Measurements from ENCODE around the gene DQX1. TPM values are rescaled to one million over a fixed set of nuclear protein-coding genes. Genes with fewer than 3 reads are reported as not detected.

Gene DQX1
- total and polyA plus RNA-seq, 11 donors: not detected

DNA sequence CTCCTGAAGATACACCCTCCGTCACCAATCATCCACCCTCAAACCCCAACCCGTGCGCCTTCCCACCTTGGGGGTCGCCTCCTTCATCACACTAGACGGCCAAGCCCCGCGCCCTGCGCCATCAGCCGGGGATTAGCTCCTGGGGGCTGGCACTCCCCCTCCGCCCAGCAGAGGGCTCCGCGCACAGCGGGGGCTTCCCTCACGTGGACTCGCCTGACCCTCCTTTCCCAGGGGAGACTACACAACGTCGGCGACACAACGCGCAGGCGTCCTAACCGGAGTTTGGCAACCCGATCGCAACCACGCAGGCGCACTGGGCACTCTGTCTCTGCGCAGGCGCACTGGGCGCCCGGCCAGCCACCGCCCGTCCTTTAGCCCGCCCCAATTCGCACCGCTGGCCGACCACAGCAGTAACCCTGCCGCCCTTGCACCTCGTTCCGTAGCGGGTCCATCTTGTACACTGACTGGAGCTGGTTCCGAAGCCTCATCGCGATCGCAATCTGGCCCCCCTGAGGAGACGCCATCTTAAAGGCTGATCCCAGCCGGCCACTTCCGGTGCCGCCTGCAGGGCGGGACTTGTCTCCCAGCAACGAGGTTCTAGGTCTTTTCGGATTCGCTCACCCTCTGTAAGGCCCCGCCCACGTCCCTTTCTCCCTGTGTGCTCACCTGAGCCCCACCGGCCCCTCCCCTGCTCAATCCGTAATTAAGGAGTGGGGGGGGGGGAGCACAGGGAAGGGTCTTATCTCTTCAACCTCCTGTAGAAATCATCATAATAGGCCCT lies 18.7 kb downstream of the DQX1 start, which contains the start of gene PCGF1:
Gene PCGF1 (minus strand): TSS at position 551 of the 781 bp plus-strand sequence. CDS start 27 bp downstream, at position 524.
- peaks cover 4 to 55% (median 35%) of the 10 kb centered on the region in 12 donors for H3K4me1 ChIP-seq
- intact Hi-C loops (cut with DNase I): loop anchor here in 4 of 10 donors (1.0 to 5.0 kb wide), 6 partner anchors 21 to 80 kb away; partner anchors contain the start of genes AUP1 (in 2 of the 4), HTRA2 (in 2 of the 4), TTC31 (in 2 of the 4) and CCDC142 (in 1 of the 4)
- H3K4me3 ChIP-seq: peak within 1 kb of the TSS; percentile 41 to 92 (median 78)
- 0 to 2% (median 1%) methylated on average over 16 to 56 of the region's 56 CpGs for WGBS, 4 donors
- peak within 1 kb of the TSS; percentile 95 to 100 (median 98) for H3K27ac ChIP-seq
- TF ChIP-seq POLR2A (IDR thresholded peaks at IDR 0.05): peak in 1 of 2 donors; percentile 55
- TF ChIP-seq, protein P1, sequence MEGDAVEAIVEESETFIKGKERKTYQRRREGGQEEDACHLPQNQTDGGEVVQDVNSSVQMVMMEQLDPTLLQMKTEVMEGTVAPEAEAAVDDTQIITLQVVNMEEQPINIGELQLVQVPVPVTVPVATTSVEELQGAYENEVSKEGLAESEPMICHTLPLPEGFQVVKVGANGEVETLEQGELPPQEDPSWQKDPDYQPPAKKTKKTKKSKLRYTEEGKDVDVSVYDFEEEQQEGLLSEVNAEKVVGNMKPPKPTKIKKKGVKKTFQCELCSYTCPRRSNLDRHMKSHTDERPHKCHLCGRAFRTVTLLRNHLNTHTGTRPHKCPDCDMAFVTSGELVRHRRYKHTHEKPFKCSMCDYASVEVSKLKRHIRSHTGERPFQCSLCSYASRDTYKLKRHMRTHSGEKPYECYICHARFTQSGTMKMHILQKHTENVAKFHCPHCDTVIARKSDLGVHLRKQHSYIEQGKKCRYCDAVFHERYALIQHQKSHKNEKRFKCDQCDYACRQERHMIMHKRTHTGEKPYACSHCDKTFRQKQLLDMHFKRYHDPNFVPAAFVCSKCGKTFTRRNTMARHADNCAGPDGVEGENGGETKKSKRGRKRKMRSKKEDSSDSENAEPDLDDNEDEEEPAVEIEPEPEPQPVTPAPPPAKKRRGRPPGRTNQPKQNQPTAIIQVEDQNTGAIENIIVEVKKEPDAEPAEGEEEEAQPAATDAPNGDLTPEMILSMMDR (IDR thresholded peaks at IDR 0.05): peak; percentile 21 to 64 (median 42)
- peak; percentile 95 to 97 (median 96) for ATAC-seq
- H3K9me3 ChIP-seq: no peaks in the 10 kb centered on the region
- peaks cover 0 to 18% (median 15%) of the 10 kb centered on the region in 9 donors for H3K36me3 ChIP-seq
- peak; percentile 99 to 100 (median 99) for DNase-seq
- H3K27me3 ChIP-seq: peaks cover 9 to 53% (median 23%) of the 10 kb centered on the region in 9 donors

DNA sequence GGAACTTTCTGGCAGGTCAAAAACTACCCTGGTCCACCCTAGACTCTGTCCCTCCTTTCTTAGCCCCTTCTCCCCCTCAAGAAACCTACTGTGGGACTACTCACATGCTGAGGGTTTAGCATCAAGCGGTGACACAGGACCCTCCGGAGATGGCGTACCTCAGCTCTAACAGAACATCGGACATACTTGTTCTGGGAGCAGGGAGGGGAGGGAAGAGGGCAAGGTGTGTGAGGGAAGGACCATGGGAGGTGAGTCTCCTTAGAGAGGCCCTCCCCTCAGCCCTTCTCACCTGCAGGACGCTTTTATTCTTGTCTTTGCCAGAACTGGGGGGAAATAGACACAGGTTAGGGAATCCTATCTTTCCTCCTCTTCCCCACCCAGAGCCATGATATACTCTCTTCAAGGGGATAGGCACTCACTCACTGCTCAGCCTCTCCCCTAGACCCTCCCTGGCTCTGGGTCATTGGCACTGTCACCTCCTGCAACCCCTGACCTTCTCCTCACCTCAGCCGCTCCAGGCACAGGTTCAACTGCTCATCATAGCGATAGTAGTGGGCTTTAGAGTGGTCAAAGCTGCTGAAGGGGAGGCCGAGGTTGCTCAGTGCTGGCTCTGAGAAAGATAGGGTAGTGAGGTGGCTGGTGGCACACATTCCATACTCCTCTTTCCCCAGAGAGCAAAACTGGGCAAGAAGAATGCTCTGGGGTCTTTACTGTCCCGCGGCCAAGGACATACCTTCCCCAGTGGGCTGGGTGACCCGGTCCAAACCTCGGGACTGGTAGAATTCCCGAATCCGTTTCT lies 20.4 kb downstream of the DQX1 start:
- peaks cover 0 to 53% (median 10%) of the 10 kb centered on the region in 9 donors for H3K27me3 ChIP-seq
- H3K27ac ChIP-seq: peak overlapping the region in 1 of 12 donors; percentile 100
- intact Hi-C loops (cut with DNase I): loop anchor here in 3 of 10 donors (2.0 to 5.0 kb wide), 4 partner anchors 23 to 82 kb away; partner anchors contain the start of genes AUP1 (in 1 of the 3), CCDC142 (in 1 of the 3), DOK1 (in 1 of the 3) and HTRA2 (in 1 of the 3)
- H3K36me3 ChIP-seq: peaks cover 0 to 18% (median 15%) of the 10 kb centered on the region in 9 donors
- DNase-seq (no peak), ATAC-seq (no peak)
- 93 to 95% (median 95%) methylated on average over 14 of the region's 14 CpGs for WGBS, 4 donors
- peaks cover 4 to 59% (median 39%) of the 10 kb centered on the region in 12 donors for H3K4me1 ChIP-seq
- H3K4me3 ChIP-seq: peak overlapping the region in 5 of 12 donors; percentile 75 to 87 (median 82)
- H3K9me3 ChIP-seq: no peaks in the 10 kb centered on the region
- TF ChIP-seq, protein P1 (IDR thresholded peaks at IDR 0.05): no peak
- TF ChIP-seq POLR2A (IDR thresholded peaks at IDR 0.05): no peak

DNA sequence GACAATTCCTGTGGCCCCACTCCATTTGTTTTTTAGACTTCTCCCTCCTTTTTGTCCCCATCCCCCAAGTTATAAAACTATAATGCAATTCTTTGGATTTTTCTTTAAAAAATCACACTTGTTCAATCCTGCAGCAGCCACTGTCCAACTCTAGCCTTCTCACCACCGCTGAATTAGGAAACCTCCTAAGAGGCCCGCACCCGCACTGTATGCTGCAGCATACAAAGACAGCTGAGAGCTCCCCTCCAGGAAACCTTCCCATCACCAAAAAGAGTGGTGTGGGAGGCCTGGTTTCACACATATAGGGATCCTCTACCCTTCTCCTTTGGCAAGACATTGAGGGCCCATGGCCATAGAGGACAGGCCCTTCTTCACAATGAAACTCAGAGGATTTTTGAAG lies 21.4 kb downstream of the DQX1 start:
- TF ChIP-seq, protein P1 (IDR thresholded peaks at IDR 0.05): no peak
- TF ChIP-seq POLR2A (IDR thresholded peaks at IDR 0.05): no peak
- H3K4me3 ChIP-seq: peak overlapping the region in 8 of 12 donors; percentile 59 to 87 (median 66)

More for the DNA sequence above, 21.4 kb downstream of the DQX1 start:
- no peaks in the 10 kb centered on the region for H3K9me3 ChIP-seq
- DNase-seq (no peak), ATAC-seq (no peak)
- peak overlapping the region in 3 of 12 donors; percentile 88 to 90 (median 89) for H3K27ac ChIP-seq
- H3K27me3 ChIP-seq: peaks cover 9 to 53% (median 21%) of the 10 kb centered on the region in 9 donors
- peaks cover 7 to 63% (median 42%) of the 10 kb centered on the region in 12 donors for H3K4me1 ChIP-seq
- peaks cover 0 to 18% (median 15%) of the 10 kb centered on the region in 9 donors for H3K36me3 ChIP-seq
- WGBS, 4 donors: 89 to 97% (median 94%) methylated on average over 3 of the region's 3 CpGs
- intact Hi-C loops (cut with DNase I): loop anchor here in 4 of 10 donors (5.0 kb wide), 3 partner anchors 73 to 83 kb away; no protein-coding TSS in a partner anchor

Data from heart left ventricle (tissue), 16 donors.